ENCODE results near the gene INKA2. TPM values are rescaled to one million over a fixed set of nuclear protein-coding genes. Genes with fewer than 3 reads are reported as not detected.
A peak's percentile ranks its signal among the peaks of the same experiment; 100 is the strongest.

INKA2 gene
- total and polyA plus RNA-seq, 2 experiments from 2014 or later = 3.7 to 8.4 TPM

- Histone ChIP-seq H3K4me2 (no peak overlapping the region), H3K4me1 (ENCODE audit: insufficient read depth) (no peaks in the 10 kb centered on the region), H3F3A (replicated peaks; ENCODE audit: low read depth) (no peaks in the 10 kb centered on the region), H3K27ac (ENCODE audit: low read depth) (0 out of 2 replicates have a peak overlapping the region, but pooled peaks have one; percentile 15), H3K36me3 (ENCODE audit: insufficient read depth) (no peaks in the 10 kb centered on the region), H3K27me3 (ENCODE audit: insufficient read depth) (no peaks in the 10 kb centered on the region), H3K9me2 (ENCODE audit: insufficient read depth) (no peaks in the 10 kb centered on the region), H3K4me3 (no peak overlapping the region), H3K79me2 (replicated peaks; ENCODE audit: insufficient read depth) (no peaks in the 10 kb centered on the region), H2AFZ (no peak overlapping the region), H4K20me1 (replicated peaks; ENCODE audit: insufficient read depth) (no peaks in the 10 kb centered on the region)
- DNase-seq (ENCODE audit: low spot score) (no peak), ATAC-seq (no peak)
- no peak overlapping the region for H3K27ac Mint-ChIP-seq
- no peaks in the 10 kb centered on the region for H3K9me3 Mint-ChIP-seq
- peaks cover 20% of the 10 kb centered on the region for H3K4me1 Mint-ChIP-seq
- H3K27me3 Mint-ChIP-seq (ENCODE audit: insufficient read depth, low read depth, poor library complexity) = peaks cover 9% of the 10 kb centered on the region
- TF ChIP-seq CTCF (conservative IDR thresholded peaks at IDR 0.05; ENCODE audit: low read depth in 2 of 2) (no peak), ZNF114 (CRISPR knock-in tag; IDR thresholded peaks at IDR 0.05) (no peak), REST (IDR thresholded peaks at IDR 0.05; ENCODE audit: unreplicated experiment) (no peak), POLR2AphosphoS5 (IDR thresholded peaks at IDR 0.05; ENCODE audit: low read depth) (no peak), ZNF462 (CRISPR knock-in tag; IDR thresholded peaks at IDR 0.05) (no peak), STAT1 (IDR thresholded peaks at IDR 0.05; ENCODE audit: unreplicated experiment) (no peak), NANOG (IDR thresholded peaks at IDR 0.05; ENCODE audit: borderline replicate concordance) (no peak), JUNB (IDR thresholded peaks at IDR 0.05; ENCODE audit: unreplicated experiment) (no peak), ZNF331 (CRISPR knock-in tag; IDR thresholded peaks at IDR 0.05; ENCODE audit: low read depth) (no peak), EZH2 (IDR thresholded peaks at IDR 0.05; ENCODE audit: low read depth, unreplicated experiment) (no peak), CREB1 (CRISPR knock-in tag; IDR thresholded peaks at IDR 0.05; ENCODE audit: low read depth) (no peak), EZH2phosphoT487 (IDR thresholded peaks at IDR 0.05; ENCODE audit: unreplicated experiment) (no peak), ETS1 (IDR thresholded peaks at IDR 0.05) (no peak)
- no peaks in the 10 kb centered on the region for H3K36me3 Mint-ChIP-seq (ENCODE audit: low read depth)
- H3K4me3 Mint-ChIP-seq = no peak overlapping the region
These were observed 8.8 kb upstream of the INKA2 start for GRCh38 chr1:111747947-111748346.
